ENCODE results near the gene PNKD.
"Not testable (repeated sequence)": the region's sequence is repeated elsewhere in the genome, so short reads cannot be mapped to it uniquely, and the experiment has no call there.

Gene PNKD

GRCh38 chr2:218307415-218308090 lies 37.2 kb downstream of the PNKD start:
- TF ChIP-seq CTCF (conservative IDR thresholded peaks at IDR 0.05; ENCODE audit: control insufficient read depth, insufficient read depth, low read depth, low read length): no peak
- H3K4me3 ChIP-seq (ENCODE audit: control insufficient read depth, low read depth, low read length): no peak overlapping the region
- DNase-seq (ENCODE audit: low read depth): no peak

GRCh38 chr2:218310853-218311540 lies 40.7 kb downstream of the PNKD start:
- no peak overlapping the region for H3K4me3 ChIP-seq (ENCODE audit: control insufficient read depth, low read depth, low read length)
- DNase-seq (ENCODE audit: low read depth): no peak
- no peak for TF ChIP-seq CTCF (conservative IDR thresholded peaks at IDR 0.05; ENCODE audit: control insufficient read depth, insufficient read depth, low read depth, low read length)

GRCh38 chr2:218311541-218312266 lies 41.4 kb downstream of the PNKD start:
- DNase-seq (ENCODE audit: low read depth); H3K4me3 ChIP-seq (ENCODE audit: control insufficient read depth, low read depth, low read length): not testable (repeated sequence)

- TF ChIP-seq CTCF (conservative IDR thresholded peaks at IDR 0.05; ENCODE audit: control insufficient read depth, insufficient read depth, low read depth, low read length): no peak
- DNase-seq (ENCODE audit: low read depth): no peak
Measured at GRCh38 chr2:218312267-218312756, 42.0 kb downstream of the PNKD start.

GRCh38 chr2:218313356-218313755 lies 43.0 kb downstream of the PNKD start:
- DNase-seq (ENCODE audit: low read depth): no peak
- H3K4me3 ChIP-seq (ENCODE audit: control insufficient read depth, low read depth, low read length): no peak overlapping the region
- TF ChIP-seq CTCF (conservative IDR thresholded peaks at IDR 0.05; ENCODE audit: control insufficient read depth, insufficient read depth, low read depth, low read length): no peak

More at GRCh38 chr2:218312267-218312756, 42.0 kb downstream of the PNKD start:
- H3K4me3 ChIP-seq (ENCODE audit: control insufficient read depth, low read depth, low read length): no peak overlapping the region

- DNase-seq (ENCODE audit: low read depth); H3K4me3 ChIP-seq (ENCODE audit: control insufficient read depth, low read depth, low read length): not testable (repeated sequence)
Measured at GRCh38 chr2:218314764-218315163, 44.4 kb downstream of the PNKD start.

GRCh38 chr2:218315397-218315796 lies 45.1 kb downstream of the PNKD start:
- DNase-seq (ENCODE audit: low read depth): no peak
- no peak for TF ChIP-seq CTCF (conservative IDR thresholded peaks at IDR 0.05; ENCODE audit: control insufficient read depth, insufficient read depth, low read depth, low read length)
- no peak overlapping the region for H3K4me3 ChIP-seq (ENCODE audit: control insufficient read depth, low read depth, low read length)
